ENCODE results near the gene DENND1C. TPM values are rescaled to one million over a fixed set of nuclear protein-coding genes. Genes with fewer than 3 reads are reported as not detected.
"Not testable (repeated sequence)": the region's sequence is repeated elsewhere in the genome, so short reads cannot be mapped to it uniquely, and the experiment has no call there.

Gene DENND1C
- polyA plus RNA-seq, 2 donors: 1.8 to 3.9 TPM

GRCh38 chr19:6428692-6429418 is 52.7 kb downstream of the DENND1C start:
- H3K4me3 ChIP-seq (ENCODE audit: low read depth in 1 of 2, low read length in 2 of 2); H3K4me1 ChIP-seq (ENCODE audit: control insufficient read depth in 2 of 2, insufficient read depth in 2 of 2, low read length in 1 of 2); H3K36me3 ChIP-seq (ENCODE audit: control insufficient read depth in 2 of 2, insufficient read depth in 2 of 2, low read length in 1 of 2); H3K9me3 ChIP-seq (ENCODE audit: control insufficient read depth in 2 of 2, insufficient read depth in 1 of 2, low read depth in 1 of 2, low read length in 1 of 2); H3K27me3 ChIP-seq (ENCODE audit: control insufficient read depth in 1 of 2, insufficient read depth in 2 of 2, low read length in 2 of 2); H3K27ac ChIP-seq (ENCODE audit: low read depth in 2 of 2, low read length in 1 of 2): not testable (repeated sequence)
- 88 to 90% methylated on average over 2 of the region's 2 CpGs for WGBS, 2 donors

DNA sequence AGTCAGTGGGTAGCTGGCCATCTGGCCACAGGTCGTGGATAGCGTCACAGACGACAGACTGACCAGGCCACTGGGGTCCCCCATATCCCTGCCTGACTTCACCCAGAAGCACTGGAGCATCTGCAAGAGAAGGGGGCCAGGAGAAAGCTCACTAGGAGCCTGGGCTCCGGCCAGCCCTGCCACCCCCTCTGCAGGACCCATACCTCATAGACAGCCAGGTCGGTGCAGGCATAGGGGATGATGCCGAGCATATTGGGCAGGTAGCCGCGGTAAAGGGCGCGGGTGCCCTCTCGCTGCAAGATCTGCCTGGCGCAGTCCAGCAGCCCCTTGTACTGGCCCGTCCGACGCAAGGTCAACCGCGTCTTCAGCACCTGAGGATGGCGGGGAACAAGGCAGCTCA is 54.5 kb downstream of the DENND1C start:
- H3K27ac ChIP-seq (ENCODE audit: low read depth in 2 of 2, low read length in 1 of 2): no peak overlapping the region
- H3K36me3 ChIP-seq (ENCODE audit: control insufficient read depth in 2 of 2, insufficient read depth in 2 of 2, low read length in 1 of 2): no peaks in the 10 kb centered on the region
- H3K9me3 ChIP-seq (ENCODE audit: control insufficient read depth in 2 of 2, insufficient read depth in 1 of 2, low read depth in 1 of 2, low read length in 1 of 2): no peaks in the 10 kb centered on the region
- H3K27me3 ChIP-seq (ENCODE audit: control insufficient read depth in 1 of 2, insufficient read depth in 2 of 2, low read length in 2 of 2): no peaks in the 10 kb centered on the region
- no peak overlapping the region for H3K4me3 ChIP-seq (ENCODE audit: low read depth in 1 of 2, low read length in 2 of 2)
- WGBS, 2 donors: 94 to 95% methylated on average over 18 of the region's 18 CpGs
- peaks cover 0 to 10% of the 10 kb centered on the region in 2 donors for H3K4me1 ChIP-seq (ENCODE audit: control insufficient read depth in 2 of 2, insufficient read depth in 2 of 2, low read length in 1 of 2)

GRCh38 chr19:6425732-6426620 is 55.6 kb downstream of the DENND1C start:
- peaks cover 0 to 10% of the 10 kb centered on the region in 2 donors for H3K4me1 ChIP-seq (ENCODE audit: control insufficient read depth in 2 of 2, insufficient read depth in 2 of 2, low read length in 1 of 2)
- H3K27me3 ChIP-seq (ENCODE audit: control insufficient read depth in 1 of 2, insufficient read depth in 2 of 2, low read length in 2 of 2): no peaks in the 10 kb centered on the region
- H3K9me3 ChIP-seq (ENCODE audit: control insufficient read depth in 2 of 2, insufficient read depth in 1 of 2, low read depth in 1 of 2, low read length in 1 of 2): no peaks in the 10 kb centered on the region
- H3K4me3 ChIP-seq (ENCODE audit: low read depth in 1 of 2, low read length in 2 of 2): peak overlapping the region; percentile 5 to 30
- 91 to 94% methylated on average over 21 of the region's 21 CpGs for WGBS, 2 donors
- H3K36me3 ChIP-seq (ENCODE audit: control insufficient read depth in 2 of 2, insufficient read depth in 2 of 2, low read length in 1 of 2): peaks cover 3 to 8% of the 10 kb centered on the region in 2 donors
- peak overlapping the region; percentile 85 to 93 for H3K27ac ChIP-seq (ENCODE audit: low read depth in 2 of 2, low read length in 1 of 2)

GRCh38 chr19:6424939-6425731 is 56.5 kb downstream of the DENND1C start:
- Histone ChIP-seq H3K36me3 (ENCODE audit: control insufficient read depth in 2 of 2, insufficient read depth in 2 of 2, low read length in 1 of 2) (peaks cover 5 to 17% of the 10 kb centered on the region in 2 donors), H3K4me1 (ENCODE audit: control insufficient read depth in 2 of 2, insufficient read depth in 2 of 2, low read length in 1 of 2) (peaks cover 0 to 10% of the 10 kb centered on the region in 2 donors), H3K4me3 (ENCODE audit: low read depth in 1 of 2, low read length in 2 of 2) (peak overlapping the region; percentile 5 to 30), H3K27ac (ENCODE audit: low read depth in 2 of 2, low read length in 1 of 2) (peak overlapping the region; percentile 85 to 93), H3K9me3 (ENCODE audit: control insufficient read depth in 2 of 2, insufficient read depth in 1 of 2, low read depth in 1 of 2, low read length in 1 of 2) (no peaks in the 10 kb centered on the region), H3K27me3 (ENCODE audit: control insufficient read depth in 1 of 2, insufficient read depth in 2 of 2, low read length in 2 of 2) (no peaks in the 10 kb centered on the region)
- WGBS, 2 donors: 7 to 9% methylated on average over 43 of the region's 43 CpGs

DNA sequence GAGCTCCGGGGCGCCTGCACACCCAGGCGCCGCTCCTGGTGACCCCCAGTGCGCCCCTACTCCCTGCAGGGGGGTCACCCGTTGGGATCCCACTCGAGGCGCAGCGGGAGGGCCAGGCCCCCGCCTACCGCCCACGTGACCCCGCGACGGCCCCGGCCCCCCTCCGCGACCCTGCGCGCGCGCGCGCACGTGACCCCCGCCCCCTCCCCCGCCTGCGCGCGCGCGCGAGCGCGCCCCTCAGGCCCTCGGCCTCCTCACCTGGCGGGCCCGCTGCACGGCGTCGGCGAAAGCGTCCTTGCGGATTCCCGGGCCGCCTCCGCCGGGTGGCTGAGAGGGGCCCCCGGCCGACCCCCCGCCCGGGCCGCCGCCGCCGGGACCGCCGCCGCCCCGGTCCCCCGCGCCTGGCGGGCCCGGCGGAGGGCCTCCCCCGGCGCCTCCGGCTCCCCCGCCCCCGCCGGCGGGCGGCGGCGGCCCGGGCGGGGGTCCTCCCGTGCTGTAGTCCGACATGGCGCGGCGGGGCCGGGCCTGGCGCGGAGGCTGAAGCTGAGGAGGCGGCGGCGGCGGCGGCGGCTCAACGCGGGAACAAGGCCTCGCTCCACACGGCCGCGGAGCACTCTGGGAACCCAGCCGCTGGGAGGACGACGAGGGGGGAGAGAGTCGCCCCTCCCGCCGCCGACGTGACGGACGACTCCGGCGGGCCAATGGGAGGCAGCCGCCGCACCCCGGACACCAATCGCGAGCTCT is 57.2 kb downstream of the DENND1C start, which contains the start of gene KHSRP:
TSS of gene KHSRP (minus strand) at position 617 of the 744 bp plus-strand sequence. CDS start at position 507, 110 bp downstream.
- H3K27ac ChIP-seq (ENCODE audit: low read depth in 2 of 2, low read length in 1 of 2): peak within 1 kb of the TSS; percentile 85 to 93
- peaks cover 0 to 10% of the 10 kb centered on the region in 2 donors for H3K4me1 ChIP-seq (ENCODE audit: control insufficient read depth in 2 of 2, insufficient read depth in 2 of 2, low read length in 1 of 2)
- H3K27me3 ChIP-seq (ENCODE audit: control insufficient read depth in 1 of 2, insufficient read depth in 2 of 2, low read length in 2 of 2): no peaks in the 10 kb centered on the region
- H3K9me3 ChIP-seq (ENCODE audit: control insufficient read depth in 2 of 2, insufficient read depth in 1 of 2, low read depth in 1 of 2, low read length in 1 of 2): no peaks in the 10 kb centered on the region
- H3K4me3 ChIP-seq (ENCODE audit: low read depth in 1 of 2, low read length in 2 of 2): peak within 1 kb of the TSS; percentile 74 to 95
- H3K36me3 ChIP-seq (ENCODE audit: control insufficient read depth in 2 of 2, insufficient read depth in 2 of 2, low read length in 1 of 2): peaks cover 9 to 23% of the 10 kb centered on the region in 2 donors
- 1% methylated on average over 65 to 114 of the region's 114 CpGs for WGBS, 2 donors

DNA sequence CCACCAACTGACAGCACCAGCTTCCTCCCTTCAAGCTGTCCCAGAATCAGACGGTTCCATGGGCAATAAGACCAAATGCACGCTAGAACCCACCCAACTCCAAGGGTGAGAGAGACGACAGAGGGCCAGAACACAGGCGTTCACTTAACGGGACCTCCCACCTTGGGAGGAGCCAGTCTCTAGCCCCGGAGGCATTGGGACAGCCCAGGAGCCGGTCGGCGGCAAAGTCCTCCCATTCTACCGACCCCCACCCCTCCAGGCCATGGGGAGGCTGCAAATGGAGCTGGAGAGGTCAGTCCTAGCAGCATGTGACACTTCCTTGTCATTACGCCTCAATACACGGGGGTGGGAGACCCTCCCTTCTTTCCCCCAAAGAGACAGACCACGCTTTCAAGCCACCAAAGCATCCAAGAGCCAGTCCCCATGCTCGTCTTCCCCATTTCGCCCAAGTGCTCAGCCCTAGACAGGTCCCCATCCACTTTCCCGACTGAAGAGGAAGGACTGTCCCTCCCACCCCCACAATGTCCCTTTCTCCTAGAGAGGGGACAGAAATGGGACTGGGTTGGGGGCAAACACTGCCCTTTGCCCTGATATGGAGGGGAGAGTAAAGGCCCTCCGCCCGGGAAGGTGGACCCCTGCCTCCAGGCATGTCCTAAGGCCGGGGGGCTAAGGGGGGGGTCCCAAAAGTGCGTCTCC is 57.9 kb downstream of the DENND1C start:
- 1% methylated on average over 19 to 20 of the region's 20 CpGs for WGBS, 2 donors
- H3K4me3 ChIP-seq (ENCODE audit: low read depth in 1 of 2, low read length in 2 of 2): peak overlapping the region; percentile 74 to 95
- H3K27ac ChIP-seq (ENCODE audit: low read depth in 2 of 2, low read length in 1 of 2): peak overlapping the region; percentile 67 to 79
- H3K27me3 ChIP-seq (ENCODE audit: control insufficient read depth in 1 of 2, insufficient read depth in 2 of 2, low read length in 2 of 2): no peaks in the 10 kb centered on the region
- peaks cover 0 to 10% of the 10 kb centered on the region in 2 donors for H3K4me1 ChIP-seq (ENCODE audit: control insufficient read depth in 2 of 2, insufficient read depth in 2 of 2, low read length in 1 of 2)
- no peaks in the 10 kb centered on the region for H3K9me3 ChIP-seq (ENCODE audit: control insufficient read depth in 2 of 2, insufficient read depth in 1 of 2, low read depth in 1 of 2, low read length in 1 of 2)
- H3K36me3 ChIP-seq (ENCODE audit: control insufficient read depth in 2 of 2, insufficient read depth in 2 of 2, low read length in 1 of 2): peaks cover 15 to 29% of the 10 kb centered on the region in 2 donors

DNA sequence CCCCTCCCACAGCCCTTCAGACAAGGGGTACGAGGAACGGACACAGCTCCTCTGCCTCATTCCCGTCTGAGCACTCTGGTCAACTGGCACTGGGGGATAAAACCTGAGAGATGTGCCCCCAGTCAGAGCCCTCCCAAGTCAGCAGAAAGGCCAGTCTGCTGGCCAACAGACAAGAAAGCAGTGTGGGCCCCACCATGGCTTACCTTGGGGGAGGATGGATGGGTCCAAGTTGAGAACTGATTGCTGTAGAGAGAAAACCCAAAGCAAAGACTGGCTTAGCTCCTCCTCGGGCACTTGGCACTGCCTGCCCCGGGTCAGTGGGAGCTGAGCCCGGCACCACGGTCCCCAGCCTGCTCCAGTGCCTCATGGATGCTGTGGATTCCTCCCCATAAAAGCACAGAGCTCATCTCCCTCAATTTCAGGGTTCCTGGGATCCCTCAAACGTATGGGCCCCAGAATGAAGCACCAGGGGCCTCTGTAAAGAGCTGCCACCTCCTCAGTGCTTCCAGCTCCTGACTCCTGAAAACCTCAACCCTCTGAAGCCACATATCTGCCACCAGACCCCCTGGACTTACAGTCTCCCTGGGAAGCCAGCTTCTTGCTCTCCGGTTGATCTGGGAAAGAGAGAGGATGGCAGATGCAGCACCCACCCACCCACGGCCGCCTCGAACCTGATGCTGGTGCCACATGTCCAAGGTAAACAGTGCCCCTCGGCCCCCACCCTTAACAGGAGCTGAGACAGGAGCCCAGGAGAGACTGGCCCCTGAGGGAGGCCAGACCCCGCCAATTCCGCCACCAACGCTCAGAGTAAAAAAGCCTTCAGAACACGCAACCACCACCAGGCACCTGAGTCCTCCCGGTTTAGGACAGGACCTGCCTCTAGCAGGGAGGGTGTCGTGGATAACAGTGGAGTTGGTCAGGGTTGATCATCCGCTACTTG is 60.2 kb downstream of the DENND1C start:
- Histone ChIP-seq H3K9me3 (ENCODE audit: control insufficient read depth in 2 of 2, insufficient read depth in 1 of 2, low read depth in 1 of 2, low read length in 1 of 2) (no peaks in the 10 kb centered on the region), H3K36me3 (ENCODE audit: control insufficient read depth in 2 of 2, insufficient read depth in 2 of 2, low read length in 1 of 2) (peaks cover 29 to 52% of the 10 kb centered on the region in 2 donors), H3K4me3 (ENCODE audit: low read depth in 1 of 2, low read length in 2 of 2) (no peak overlapping the region), H3K4me1 (ENCODE audit: control insufficient read depth in 2 of 2, insufficient read depth in 2 of 2, low read length in 1 of 2) (peaks cover 0 to 10% of the 10 kb centered on the region in 2 donors), H3K27me3 (ENCODE audit: control insufficient read depth in 1 of 2, insufficient read depth in 2 of 2, low read length in 2 of 2) (no peaks in the 10 kb centered on the region), H3K27ac (ENCODE audit: low read depth in 2 of 2, low read length in 1 of 2) (no peak overlapping the region)
- 74 to 82% methylated on average over 20 of the region's 20 CpGs for WGBS, 2 donors

- Histone ChIP-seq H3K4me1 (ENCODE audit: control insufficient read depth in 2 of 2, insufficient read depth in 2 of 2, low read length in 1 of 2) (peaks cover 0 to 6% of the 10 kb centered on the region in 2 donors), H3K4me3 (ENCODE audit: low read depth in 1 of 2, low read length in 2 of 2) (no peak overlapping the region), H3K27ac (ENCODE audit: low read depth in 2 of 2, low read length in 1 of 2) (no peak overlapping the region), H3K36me3 (ENCODE audit: control insufficient read depth in 2 of 2, insufficient read depth in 2 of 2, low read length in 1 of 2) (peaks cover 41 to 72% of the 10 kb centered on the region in 2 donors), H3K9me3 (ENCODE audit: control insufficient read depth in 2 of 2, insufficient read depth in 1 of 2, low read depth in 1 of 2, low read length in 1 of 2) (no peaks in the 10 kb centered on the region), H3K27me3 (ENCODE audit: control insufficient read depth in 1 of 2, insufficient read depth in 2 of 2, low read length in 2 of 2) (no peaks in the 10 kb centered on the region)
- 87 to 92% methylated on average over 19 of the region's 19 CpGs for WGBS, 2 donors
Measured at GRCh38 chr19:6418562-6418932, 63.0 kb downstream of the DENND1C start.

All from esophagus (tissue), 2 donors.